SK-N-SH treated with all-trans-retinoic acid at 6 μM for 48 hours (cell line): ENCODE data around the gene UBR3.
"Not testable (repeated sequence)": the region's sequence is repeated elsewhere in the genome, so short reads cannot be mapped to it uniquely, and the experiment has no call there.

Experiments used
- ATAC-seq: fragments of 200-7000 bp; cut with Tn5 transposase; 3 replicates; pipeline ENCODE4 v1.9.1; 2020; ENCODE audit warnings: mild to moderate bottlenecking, moderate library complexity
- ARNTL ChIP-seq: fragments of 450-650 bp; formaldehyde crosslinking; IDR thresholded peaks from 2 replicates; pipeline ENCODE4 v1.5.0; 2020; ENCODE audit warnings: low read depth, mild to moderate bottlenecking, moderate library complexity, borderline replicate concordance
- BACH2 ChIP-seq: fragments of 250-450 bp; sonication (Bioruptor Pico); IDR thresholded peaks from 2 replicates; pipeline ENCODE4 v1.9.0; 2021; ENCODE audit warnings: mild to moderate bottlenecking, borderline replicate concordance
- ESRRG ChIP-seq: fragments of 250-450 bp; sonication (Bioruptor Pico); IDR thresholded peaks from 2 replicates; pipeline ENCODE4 v1.6.1; 2021; ENCODE audit warnings: mild to moderate bottlenecking
- GLIS3 ChIP-seq: fragments of 250-450 bp; sonication (Bioruptor Pico); IDR thresholded peaks from 2 replicates; pipeline ENCODE4 v1.5.0; 2020; ENCODE audit warnings: mild to moderate bottlenecking, moderate library complexity
- ISL1 ChIP-seq: fragments of 250-450 bp; sonication (Bioruptor Pico); IDR thresholded peaks from 2 replicates; pipeline ENCODE4 v2.1.2; 2022; ENCODE audit warnings: mild to moderate bottlenecking, moderate library complexity
- OSR1 ChIP-seq: fragments of 250-450 bp; sonication (Bioruptor Pico); IDR thresholded peaks from 2 replicates; pipeline ENCODE4 v1.8.0; 2022; ENCODE audit warnings: moderate library complexity, mild to moderate bottlenecking, inconsistent platforms
- POU6F1 ChIP-seq: fragments of 250-450 bp; sonication (Bioruptor Pico); IDR thresholded peaks from 2 replicates; pipeline ENCODE4 v1.8.0; 2021; ENCODE audit warnings: low read depth, mild to moderate bottlenecking, moderate library complexity, borderline replicate concordance
- PPARA ChIP-seq: fragments of 250-450 bp; sonication (Bioruptor Pico); IDR thresholded peaks from 2 replicates; pipeline ENCODE4 v1.5.0; 2020; ENCODE audit warnings: mild to moderate bottlenecking, borderline replicate concordance
- RARB ChIP-seq: fragments of 250-450 bp; sonication (Bioruptor Pico); IDR thresholded peaks from 2 replicates; pipeline ENCODE4 v1.8.0; 2021; ENCODE audit warnings: mild to moderate bottlenecking, moderate library complexity
- SNAI2 ChIP-seq: fragments of 250-450 bp; sonication (Bioruptor Pico); IDR thresholded peaks from 2 replicates; pipeline ENCODE4 v1.5.0; 2020; ENCODE audit warnings: mild to moderate bottlenecking, moderate library complexity
- TCF4 ChIP-seq: fragments of 250-450 bp; sonication (Bioruptor Pico); IDR thresholded peaks from 2 replicates; pipeline ENCODE4 v1.8.0; 2021; ENCODE audit warnings: mild to moderate bottlenecking, moderate library complexity, borderline replicate concordance
- TOX ChIP-seq: fragments of 250-450 bp; sonication (Bioruptor Pico); IDR thresholded peaks from 2 replicates; pipeline ENCODE4 v1.8.0; 2021; ENCODE audit warnings: mild to moderate bottlenecking, moderate library complexity, borderline replicate concordance
- TSHZ2 ChIP-seq: fragments of 250-450 bp; sonication (Bioruptor Pico); IDR thresholded peaks from 2 replicates; pipeline ENCODE4 v1.5.0; 2020; ENCODE audit warnings: mild to moderate bottlenecking, moderate library complexity
- ZC3H10 ChIP-seq: fragments of 250-450 bp; sonication (Bioruptor Pico); IDR thresholded peaks from 2 replicates; pipeline ENCODE4 v1.5.1; 2021; ENCODE audit warnings: mild to moderate bottlenecking, moderate library complexity
- ZFP30 ChIP-seq: fragments of 450-650 bp; formaldehyde crosslinking; IDR thresholded peaks from 2 replicates; pipeline ENCODE4 v1.5.0; 2022; ENCODE audit warnings: mild to moderate bottlenecking, moderate library complexity
- ZNF565 ChIP-seq: fragments of 450-650 bp; formaldehyde crosslinking; conservative IDR thresholded peaks from 2 replicates; pipeline ENCODE4 v1.5.0; 2020; ENCODE audit warnings: low read depth, mild to moderate bottlenecking, moderate library complexity
- ZNF70 ChIP-seq: fragments of 450-650 bp; formaldehyde crosslinking; IDR thresholded peaks from 2 replicates; pipeline ENCODE4 v1.5.0; 2020; ENCODE audit warnings: mild to moderate bottlenecking, moderate library complexity
- TF ChIP-seq, protein P1 (sequence below): fragments of 250-450 bp; sonication (Bioruptor Pico); IDR thresholded peaks from 2 replicates; pipeline ENCODE4 v1.5.1; 2020; ENCODE audit warnings: low read depth, mild to moderate bottlenecking, moderate library complexity
- TF ChIP-seq, protein P2 (sequence below): fragments of 250-450 bp; sonication (Bioruptor Pico); IDR thresholded peaks from 2 replicates; pipeline ENCODE4 v1.8.0; 2020; ENCODE audit warnings: mild to moderate bottlenecking, moderate library complexity, borderline replicate concordance
- TF ChIP-seq, protein P3 (sequence below): fragments of 250-450 bp; sonication (Bioruptor Pico); IDR thresholded peaks from 2 replicates; pipeline ENCODE4 v1.5.1; 2021; ENCODE audit warnings: mild to moderate bottlenecking, moderate library complexity

Gene UBR3

GRCh38 chr2:169865492-169865891 lies 38.2 kb downstream of the UBR3 start:
- TF ChIP-seq, protein P1, sequence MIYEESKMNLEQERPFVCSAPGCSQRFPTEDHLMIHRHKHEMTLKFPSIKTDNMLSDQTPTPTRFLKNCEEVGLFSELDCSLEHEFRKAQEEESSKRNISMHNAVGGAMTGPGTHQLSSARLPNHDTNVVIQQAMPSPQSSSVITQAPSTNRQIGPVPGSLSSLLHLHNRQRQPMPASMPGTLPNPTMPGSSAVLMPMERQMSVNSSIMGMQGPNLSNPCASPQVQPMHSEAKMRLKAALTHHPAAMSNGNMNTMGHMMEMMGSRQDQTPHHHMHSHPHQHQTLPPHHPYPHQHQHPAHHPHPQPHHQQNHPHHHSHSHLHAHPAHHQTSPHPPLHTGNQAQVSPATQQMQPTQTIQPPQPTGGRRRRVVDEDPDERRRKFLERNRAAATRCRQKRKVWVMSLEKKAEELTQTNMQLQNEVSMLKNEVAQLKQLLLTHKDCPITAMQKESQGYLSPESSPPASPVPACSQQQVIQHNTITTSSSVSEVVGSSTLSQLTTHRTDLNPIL (CRISPR knock-in tag): no peak
- TF ChIP-seq POU6F1 (CRISPR knock-in tag) (no peak), BACH2 (CRISPR knock-in tag) (no peak), ISL1 (CRISPR knock-in tag) (no peak), GLIS3 (no peak), ESRRG (CRISPR knock-in tag) (no peak), ZNF565 (no peak), TSHZ2 (CRISPR knock-in tag) (no peak), ARNTL (CRISPR knock-in tag) (no peak), TCF4 (no peak), TOX (no peak), SNAI2 (CRISPR knock-in tag) (no peak), ZFP30 (no peak)
- TF ChIP-seq, protein P2, sequence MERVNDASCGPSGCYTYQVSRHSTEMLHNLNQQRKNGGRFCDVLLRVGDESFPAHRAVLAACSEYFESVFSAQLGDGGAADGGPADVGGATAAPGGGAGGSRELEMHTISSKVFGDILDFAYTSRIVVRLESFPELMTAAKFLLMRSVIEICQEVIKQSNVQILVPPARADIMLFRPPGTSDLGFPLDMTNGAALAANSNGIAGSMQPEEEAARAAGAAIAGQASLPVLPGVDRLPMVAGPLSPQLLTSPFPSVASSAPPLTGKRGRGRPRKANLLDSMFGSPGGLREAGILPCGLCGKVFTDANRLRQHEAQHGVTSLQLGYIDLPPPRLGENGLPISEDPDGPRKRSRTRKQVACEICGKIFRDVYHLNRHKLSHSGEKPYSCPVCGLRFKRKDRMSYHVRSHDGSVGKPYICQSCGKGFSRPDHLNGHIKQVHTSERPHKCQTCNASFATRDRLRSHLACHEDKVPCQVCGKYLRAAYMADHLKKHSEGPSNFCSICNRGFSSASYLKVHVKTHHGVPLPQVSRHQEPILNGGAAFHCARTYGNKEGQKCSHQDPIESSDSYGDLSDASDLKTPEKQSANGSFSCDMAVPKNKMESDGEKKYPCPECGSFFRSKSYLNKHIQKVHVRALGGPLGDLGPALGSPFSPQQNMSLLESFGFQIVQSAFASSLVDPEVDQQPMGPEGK (CRISPR knock-in tag): no peak
- ATAC-seq: no peak

GRCh38 chr2:169866230-169866629 lies 39.0 kb downstream of the UBR3 start:
- not testable (repeated sequence) for ATAC-seq

DNA sequence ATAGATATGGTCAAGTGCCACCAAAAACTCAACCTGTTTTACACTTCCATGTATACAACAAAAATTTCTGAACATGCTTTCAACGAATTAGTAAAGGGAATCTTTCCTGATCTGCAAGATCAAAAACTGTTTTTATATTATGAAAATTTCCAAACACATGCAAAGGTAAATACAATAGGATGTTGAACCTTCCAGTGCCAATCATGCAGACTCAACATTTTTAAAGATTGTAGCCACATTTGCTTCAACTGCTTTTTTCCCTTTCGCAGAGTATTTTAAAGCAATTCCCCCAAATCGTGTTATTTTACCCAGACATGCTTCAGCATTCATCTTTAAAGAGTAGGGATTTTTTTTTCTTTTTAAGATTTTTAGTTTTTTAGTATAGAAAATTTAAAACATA lies 40.3 kb downstream of the UBR3 start:
- no peak for ATAC-seq
- no peak for TF ChIP-seq TOX
- TF ChIP-seq ZC3H10 (CRISPR knock-in tag): no peak
- no peak for TF ChIP-seq ESRRG (CRISPR knock-in tag)

GRCh38 chr2:169868951-169869350 lies 41.7 kb downstream of the UBR3 start:
- ATAC-seq: no peak
- TF ChIP-seq, protein P1 (CRISPR knock-in tag): no peak
- TF ChIP-seq ZNF565 (no peak), OSR1 (CRISPR knock-in tag) (no peak), TCF4 (no peak), TOX (no peak), GLIS3 (no peak), PPARA (CRISPR knock-in tag) (no peak), ZFP30 (no peak), ZC3H10 (CRISPR knock-in tag) (no peak), RARB (CRISPR knock-in tag) (no peak), ZNF70 (CRISPR knock-in tag) (no peak), BACH2 (CRISPR knock-in tag) (no peak)
- TF ChIP-seq, protein P3, sequence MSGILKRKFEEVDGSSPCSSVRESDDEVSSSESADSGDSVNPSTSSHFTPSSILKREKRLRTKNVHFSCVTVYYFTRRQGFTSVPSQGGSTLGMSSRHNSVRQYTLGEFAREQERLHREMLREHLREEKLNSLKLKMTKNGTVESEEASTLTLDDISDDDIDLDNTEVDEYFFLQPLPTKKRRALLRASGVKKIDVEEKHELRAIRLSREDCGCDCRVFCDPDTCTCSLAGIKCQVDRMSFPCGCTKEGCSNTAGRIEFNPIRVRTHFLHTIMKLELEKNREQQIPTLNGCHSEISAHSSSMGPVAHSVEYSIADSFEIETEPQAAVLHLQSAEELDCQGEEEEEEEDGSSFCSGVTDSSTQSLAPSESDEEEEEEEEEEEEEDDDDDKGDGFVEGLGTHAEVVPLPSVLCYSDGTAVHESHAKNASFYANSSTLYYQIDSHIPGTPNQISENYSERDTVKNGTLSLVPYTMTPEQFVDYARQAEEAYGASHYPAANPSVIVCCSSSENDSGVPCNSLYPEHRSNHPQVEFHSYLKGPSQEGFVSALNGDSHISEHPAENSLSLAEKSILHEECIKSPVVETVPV (CRISPR knock-in tag): no peak

- ATAC-seq: not testable (repeated sequence)
Measured at GRCh38 chr2:169871369-169871768, 44.1 kb downstream of the UBR3 start.
